Stimulated activated CD8-positive, alpha-beta memory T cell treated with anti-CD3 and anti-CD28 coated beads, Interleukin-2, amount 100 ng/mL, for 48 hours (primary cell): ENCODE results near the gene VPS8.

Experiments
- DNase-seq, 2 donors: peaks; one replicate each; pipeline ENCODE4 v3.0.0-alpha.2; 2020; ENCODE audit warnings: low read depth in 2 of 2

VPS8 gene, protein sequence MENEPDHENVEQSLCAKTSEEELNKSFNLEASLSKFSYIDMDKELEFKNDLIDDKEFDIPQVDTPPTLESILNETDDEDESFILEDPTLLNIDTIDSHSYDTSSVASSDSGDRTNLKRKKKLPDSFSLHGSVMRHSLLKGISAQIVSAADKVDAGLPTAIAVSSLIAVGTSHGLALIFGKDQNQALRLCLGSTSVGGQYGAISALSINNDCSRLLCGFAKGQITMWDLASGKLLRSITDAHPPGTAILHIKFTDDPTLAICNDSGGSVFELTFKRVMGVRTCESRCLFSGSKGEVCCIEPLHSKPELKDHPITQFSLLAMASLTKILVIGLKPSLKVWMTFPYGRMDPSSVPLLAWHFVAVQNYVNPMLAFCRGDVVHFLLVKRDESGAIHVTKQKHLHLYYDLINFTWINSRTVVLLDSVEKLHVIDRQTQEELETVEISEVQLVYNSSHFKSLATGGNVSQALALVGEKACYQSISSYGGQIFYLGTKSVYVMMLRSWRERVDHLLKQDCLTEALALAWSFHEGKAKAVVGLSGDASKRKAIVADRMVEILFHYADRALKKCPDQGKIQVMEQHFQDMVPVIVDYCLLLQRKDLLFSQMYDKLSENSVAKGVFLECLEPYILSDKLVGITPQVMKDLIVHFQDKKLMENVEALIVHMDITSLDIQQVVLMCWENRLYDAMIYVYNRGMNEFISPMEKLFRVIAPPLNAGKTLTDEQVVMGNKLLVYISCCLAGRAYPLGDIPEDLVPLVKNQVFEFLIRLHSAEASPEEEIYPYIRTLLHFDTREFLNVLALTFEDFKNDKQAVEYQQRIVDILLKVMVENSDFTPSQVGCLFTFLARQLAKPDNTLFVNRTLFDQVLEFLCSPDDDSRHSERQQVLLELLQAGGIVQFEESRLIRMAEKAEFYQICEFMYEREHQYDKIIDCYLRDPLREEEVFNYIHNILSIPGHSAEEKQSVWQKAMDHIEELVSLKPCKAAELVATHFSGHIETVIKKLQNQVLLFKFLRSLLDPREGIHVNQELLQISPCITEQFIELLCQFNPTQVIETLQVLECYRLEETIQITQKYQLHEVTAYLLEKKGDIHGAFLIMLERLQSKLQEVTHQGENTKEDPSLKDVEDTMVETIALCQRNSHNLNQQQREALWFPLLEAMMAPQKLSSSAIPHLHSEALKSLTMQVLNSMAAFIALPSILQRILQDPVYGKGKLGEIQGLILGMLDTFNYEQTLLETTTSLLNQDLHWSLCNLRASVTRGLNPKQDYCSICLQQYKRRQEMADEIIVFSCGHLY (N-terminal part only)

GRCh38 chr3:184811999-184812661, at the start of gene VPS8:
Gene VPS8 (plus strand): TSS chr3:184812166. CDS start chr3:184824633, 12,467 bp downstream.
- DNase-seq = peak; percentile 94 to 97

- no peak for DNase-seq
Measured at GRCh38 chr3:184764191-184764590, 47.8 kb upstream of the VPS8 start.

- no peak for DNase-seq
Measured at GRCh38 chr3:184765047-184765729, 46.8 kb upstream of the VPS8 start.

DNA sequence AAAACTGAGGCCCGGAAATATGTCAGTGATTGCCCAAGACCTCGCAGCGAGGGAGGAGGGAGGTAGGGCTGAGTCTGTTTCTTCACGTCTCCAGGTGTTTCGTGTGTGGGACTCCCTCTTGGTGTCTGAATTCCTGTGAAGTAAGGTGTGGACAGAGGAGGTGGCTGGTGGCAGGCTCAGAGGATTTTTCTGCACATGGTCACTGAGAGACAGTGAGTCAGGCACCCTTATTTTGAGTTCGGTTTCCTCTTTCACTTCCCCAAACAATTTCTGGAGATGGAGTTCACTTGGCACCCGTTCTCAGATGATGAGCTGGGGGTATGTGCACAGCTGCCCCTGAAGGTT, 46.3 kb upstream of the VPS8 start:
- no peak for DNase-seq

- DNase-seq = no peak
Measured at GRCh38 chr3:184766555-184767261, 45.3 kb upstream of the VPS8 start.

GRCh38 chr3:184767377-184767776, 44.6 kb upstream of the VPS8 start:
- DNase-seq = no peak

DNA sequence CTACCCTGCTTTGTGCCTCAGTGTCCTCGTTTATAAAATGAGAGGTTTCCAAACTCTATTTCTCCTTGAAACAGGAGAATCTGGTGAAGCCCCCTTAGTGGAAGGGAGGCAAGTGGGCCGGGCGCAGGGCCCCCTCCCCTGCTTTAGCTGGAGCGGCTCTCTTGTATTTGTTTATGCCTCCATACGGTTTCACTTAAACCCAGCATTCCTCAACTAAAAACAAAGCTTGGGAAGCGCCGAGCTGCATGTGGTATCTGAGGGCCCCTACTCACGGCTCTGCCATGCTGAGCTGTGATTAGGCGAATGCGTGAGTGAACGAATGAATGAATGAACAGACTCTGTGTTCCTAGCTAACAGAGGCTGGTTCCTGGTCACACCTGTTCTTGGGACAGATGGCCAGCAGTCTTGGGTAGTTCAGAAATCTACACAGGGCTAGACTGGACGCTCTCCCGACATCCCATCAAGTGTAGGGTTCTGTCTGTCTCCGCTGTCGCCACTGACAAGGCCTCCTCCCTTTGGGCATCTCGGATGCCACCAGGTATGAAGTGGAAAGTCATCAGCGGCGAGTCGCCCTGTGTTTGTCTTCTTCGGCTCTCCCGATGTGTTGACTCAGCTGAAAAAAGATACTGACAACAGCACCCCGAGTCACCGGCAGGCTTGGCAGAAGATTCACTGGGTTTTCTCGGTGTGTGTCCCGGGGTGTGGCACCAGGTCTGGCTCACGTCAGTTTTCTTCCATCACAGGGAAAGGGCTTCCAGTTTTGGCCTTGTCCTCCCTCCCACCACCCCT, 42.4 kb upstream of the VPS8 start:
- DNase-seq = no peak

- no peak for DNase-seq
Measured at GRCh38 chr3:184770541-184770940, 41.4 kb upstream of the VPS8 start.

- DNase-seq = no peak
Measured at GRCh38 chr3:184771301-184772127, 40.5 kb upstream of the VPS8 start.

GRCh38 chr3:184772667-184773272, 39.2 kb upstream of the VPS8 start:
- DNase-seq = no peak

DNA sequence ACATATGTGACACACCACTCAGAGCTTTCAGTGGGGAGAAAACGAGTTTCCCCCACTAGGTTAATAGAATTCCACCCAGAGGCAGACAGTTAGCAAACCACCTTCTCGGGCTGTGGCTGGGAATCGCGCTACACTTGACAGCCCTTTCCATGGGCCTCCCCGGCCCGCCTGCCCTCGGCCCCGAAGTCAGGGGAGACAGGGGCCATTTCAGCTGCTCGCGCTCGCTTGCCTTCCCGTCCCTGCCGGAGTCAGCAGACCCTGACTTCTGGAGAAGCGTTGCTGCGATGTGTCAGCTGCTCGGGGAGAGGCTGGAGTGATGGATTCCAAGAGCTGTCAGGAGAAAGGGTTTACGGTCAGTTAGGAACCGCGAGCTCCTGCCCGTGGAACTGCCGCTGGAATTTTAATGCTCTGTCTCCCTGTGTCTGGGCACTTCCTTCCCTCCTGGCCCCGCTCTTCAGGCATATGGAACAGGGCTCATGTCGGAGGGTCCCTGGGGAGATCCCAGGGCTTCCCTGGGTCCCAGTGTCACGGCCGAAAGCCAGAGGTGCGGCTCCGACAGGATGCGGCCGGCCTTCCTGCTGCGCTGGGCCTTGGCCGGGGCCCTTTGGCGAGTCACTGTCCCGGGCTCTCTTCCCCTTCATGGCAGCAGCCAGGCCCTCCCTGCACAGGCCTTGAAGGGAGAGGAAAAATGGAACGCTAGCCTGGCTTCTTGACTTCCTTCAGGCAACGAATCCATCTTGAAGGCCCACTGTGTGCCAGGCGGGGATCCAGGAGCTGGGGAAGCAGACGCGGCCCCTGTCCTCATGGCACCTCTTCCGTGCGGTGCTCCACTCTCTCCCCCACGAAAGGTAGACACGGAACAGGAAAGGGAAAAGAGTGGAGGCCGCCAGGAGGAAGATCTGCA, 38.4 kb upstream of the VPS8 start:
- no peak for DNase-seq

DNA sequence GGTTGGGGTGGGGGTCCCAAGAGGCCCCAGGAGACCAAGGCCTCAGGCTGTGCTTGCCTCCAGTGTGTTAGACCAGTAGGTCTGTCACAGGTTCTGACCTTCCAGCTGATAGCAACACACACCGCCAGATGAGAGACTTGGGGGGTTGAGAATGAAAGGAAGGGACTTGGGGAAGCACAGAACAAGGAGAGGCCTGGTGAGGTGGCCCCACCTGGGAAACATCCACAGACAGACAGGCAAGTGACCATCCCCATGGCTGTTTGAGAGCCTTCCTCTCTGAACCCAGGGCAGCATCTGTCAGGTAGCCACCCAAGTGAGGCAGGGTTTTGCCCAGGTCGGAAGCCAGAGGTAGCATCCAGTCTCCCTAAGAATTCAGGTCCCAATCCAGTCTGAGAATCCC, 35.0 kb upstream of the VPS8 start:
- no peak for DNase-seq

- peak; percentile 52 to 73 for DNase-seq
Measured at GRCh38 chr3:184777566-184778356, 34.2 kb upstream of the VPS8 start.

- DNase-seq = no peak
Measured at GRCh38 chr3:184778426-184779332, 33.3 kb upstream of the VPS8 start.

- no peak for DNase-seq
Measured at GRCh38 chr3:184780981-184781515, 30.9 kb upstream of the VPS8 start.
